ENCODE results near the gene JAK1. TPM values are rescaled to one million over a fixed set of nuclear protein-coding genes. Genes with fewer than 3 reads are reported as not detected.

Gene JAK1
- total RNA-seq = 77.5 and 110 TPM in 2 replicates

DNA sequence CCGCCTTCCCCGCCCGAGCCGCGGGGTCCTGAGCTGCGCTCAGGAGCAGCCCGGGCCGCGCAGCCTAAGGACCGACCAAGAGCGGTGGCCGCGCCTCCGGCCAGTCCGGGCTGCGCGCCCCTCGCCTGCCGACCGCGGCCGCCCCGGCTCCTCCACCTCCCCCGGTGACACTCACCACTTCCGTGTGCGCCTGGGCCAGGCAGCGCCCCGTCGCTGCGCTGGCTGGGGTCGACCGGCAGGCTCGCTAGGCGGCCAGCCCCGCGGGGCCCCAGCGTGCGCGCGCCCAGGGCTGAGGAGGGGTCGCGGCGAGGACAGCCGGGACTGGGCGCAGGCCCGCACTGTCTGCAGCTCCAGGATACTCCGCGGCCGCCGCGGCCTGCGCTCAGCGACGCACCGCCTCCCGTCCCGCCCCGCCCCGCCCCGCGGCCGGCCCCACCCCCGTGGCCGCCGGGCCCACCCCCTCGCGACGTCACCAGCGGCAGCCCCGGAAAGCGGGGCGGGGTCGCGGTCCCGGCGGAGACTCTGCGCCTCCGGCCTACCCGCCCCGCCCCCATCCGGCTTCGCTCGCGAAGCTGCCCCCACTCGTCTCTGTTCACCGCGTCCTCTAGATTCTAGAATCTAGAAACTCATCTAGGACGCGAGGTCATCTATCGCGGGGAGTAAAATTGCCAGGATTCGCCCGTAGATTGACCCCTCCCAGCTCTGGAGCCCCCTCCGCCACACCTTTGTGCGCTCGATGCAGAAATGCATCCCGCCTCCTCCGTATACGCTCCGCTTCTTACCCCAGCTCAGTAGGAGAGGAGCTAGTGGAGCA lies at the start of gene JAK1:
Gene JAK1 (minus strand): TSS at position 392 of the 814 bp plus-strand sequence. CDS start 80,285 bp downstream, outside the sequence.
- DNase-seq (ENCODE audit: low read depth) = no peak
- H3K4me3 ChIP-seq (ENCODE audit: low read depth, low read length) = peak within 1 kb of the TSS; percentile 98
- TF ChIP-seq, protein P1, sequence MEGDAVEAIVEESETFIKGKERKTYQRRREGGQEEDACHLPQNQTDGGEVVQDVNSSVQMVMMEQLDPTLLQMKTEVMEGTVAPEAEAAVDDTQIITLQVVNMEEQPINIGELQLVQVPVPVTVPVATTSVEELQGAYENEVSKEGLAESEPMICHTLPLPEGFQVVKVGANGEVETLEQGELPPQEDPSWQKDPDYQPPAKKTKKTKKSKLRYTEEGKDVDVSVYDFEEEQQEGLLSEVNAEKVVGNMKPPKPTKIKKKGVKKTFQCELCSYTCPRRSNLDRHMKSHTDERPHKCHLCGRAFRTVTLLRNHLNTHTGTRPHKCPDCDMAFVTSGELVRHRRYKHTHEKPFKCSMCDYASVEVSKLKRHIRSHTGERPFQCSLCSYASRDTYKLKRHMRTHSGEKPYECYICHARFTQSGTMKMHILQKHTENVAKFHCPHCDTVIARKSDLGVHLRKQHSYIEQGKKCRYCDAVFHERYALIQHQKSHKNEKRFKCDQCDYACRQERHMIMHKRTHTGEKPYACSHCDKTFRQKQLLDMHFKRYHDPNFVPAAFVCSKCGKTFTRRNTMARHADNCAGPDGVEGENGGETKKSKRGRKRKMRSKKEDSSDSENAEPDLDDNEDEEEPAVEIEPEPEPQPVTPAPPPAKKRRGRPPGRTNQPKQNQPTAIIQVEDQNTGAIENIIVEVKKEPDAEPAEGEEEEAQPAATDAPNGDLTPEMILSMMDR (conservative IDR thresholded peaks at IDR 0.05; ENCODE audit: low read depth, low read length) = no peak

DNA sequence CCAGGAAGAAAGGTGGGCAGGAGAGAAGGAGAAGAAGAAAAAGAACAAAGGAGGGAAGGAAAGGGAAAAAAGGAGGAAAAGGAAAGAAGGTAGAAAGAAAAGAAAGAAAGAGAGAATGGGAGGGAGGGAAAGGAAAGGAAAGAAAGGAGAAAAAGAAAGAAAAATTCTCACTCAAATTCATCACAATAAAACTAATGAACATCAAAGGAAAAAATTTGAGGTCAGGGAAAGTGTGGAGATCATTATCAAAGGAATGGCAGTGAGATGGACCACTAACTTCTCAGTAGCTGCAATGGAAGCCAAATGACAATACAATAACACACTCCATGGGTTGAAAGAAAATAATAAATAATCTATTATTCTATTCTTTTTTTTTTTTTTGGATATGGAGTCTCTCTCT lies 48.0 kb upstream of the JAK1 start:
- TF ChIP-seq, protein P1 (conservative IDR thresholded peaks at IDR 0.05; ENCODE audit: low read depth, low read length) = no peak
- no peak overlapping the region for H3K4me3 ChIP-seq (ENCODE audit: low read depth, low read length)
- no peak for DNase-seq (ENCODE audit: low read depth)

DNA sequence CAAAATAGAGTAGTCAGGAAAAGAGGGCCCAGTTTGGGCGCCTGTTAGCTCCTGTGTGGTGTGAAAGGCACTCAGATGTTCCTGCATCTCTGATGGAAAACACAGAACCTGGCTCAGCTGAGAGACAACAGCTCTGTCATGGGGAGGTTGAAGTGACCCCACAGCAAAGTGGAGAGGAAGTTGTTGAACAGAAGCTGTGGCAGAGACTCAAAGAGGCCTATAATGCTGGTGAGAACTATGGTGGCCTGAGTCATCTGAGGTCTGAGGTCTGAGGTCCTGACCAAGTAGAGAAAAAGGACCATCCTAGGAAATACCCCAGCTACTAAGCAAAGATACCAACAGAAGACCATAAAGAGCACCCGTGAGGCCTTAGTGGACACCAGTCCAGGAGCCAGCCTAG lies 45.6 kb upstream of the JAK1 start:
- no peak for DNase-seq (ENCODE audit: low read depth)
- no peak overlapping the region for H3K4me3 ChIP-seq (ENCODE audit: low read depth, low read length)
- TF ChIP-seq, protein P1 (conservative IDR thresholded peaks at IDR 0.05; ENCODE audit: low read depth, low read length) = no peak

DNA sequence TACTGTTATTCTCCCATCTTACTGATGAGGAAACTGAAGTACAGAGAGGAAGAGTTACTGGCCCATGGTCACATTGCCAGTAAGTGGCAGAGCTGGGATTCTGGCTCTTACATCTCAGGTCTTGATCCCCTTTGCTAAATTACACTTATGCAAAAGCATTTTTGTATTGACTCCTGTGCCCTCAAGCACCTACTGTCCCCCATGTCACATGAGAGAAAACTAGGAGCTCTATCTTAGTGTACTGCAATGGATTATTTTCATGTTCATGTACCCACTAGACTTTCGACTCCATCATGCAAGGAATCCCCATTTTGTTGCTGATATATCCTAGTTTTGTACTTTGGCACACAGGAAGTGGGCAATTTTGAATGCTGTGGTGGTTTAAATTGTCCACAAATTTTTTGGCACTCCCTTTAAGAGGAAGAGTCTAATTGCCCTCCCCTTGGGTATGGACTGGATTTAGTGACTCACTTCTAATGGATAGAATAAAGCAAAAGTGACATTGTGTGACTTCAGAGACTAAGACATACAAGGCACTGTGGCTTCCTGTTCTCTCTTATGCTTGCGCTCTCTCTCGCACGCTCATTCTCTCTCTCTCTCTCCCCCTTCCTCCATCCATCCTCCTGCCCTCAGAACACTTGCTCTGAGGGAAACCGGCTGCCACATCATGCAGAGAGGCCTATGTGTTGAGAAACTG lies 43.5 kb upstream of the JAK1 start:
- DNase-seq (ENCODE audit: low read depth) = no peak
- H3K4me3 ChIP-seq (ENCODE audit: low read depth, low read length) = no peak overlapping the region
- TF ChIP-seq, protein P1 (conservative IDR thresholded peaks at IDR 0.05; ENCODE audit: low read depth, low read length) = no peak

DNA sequence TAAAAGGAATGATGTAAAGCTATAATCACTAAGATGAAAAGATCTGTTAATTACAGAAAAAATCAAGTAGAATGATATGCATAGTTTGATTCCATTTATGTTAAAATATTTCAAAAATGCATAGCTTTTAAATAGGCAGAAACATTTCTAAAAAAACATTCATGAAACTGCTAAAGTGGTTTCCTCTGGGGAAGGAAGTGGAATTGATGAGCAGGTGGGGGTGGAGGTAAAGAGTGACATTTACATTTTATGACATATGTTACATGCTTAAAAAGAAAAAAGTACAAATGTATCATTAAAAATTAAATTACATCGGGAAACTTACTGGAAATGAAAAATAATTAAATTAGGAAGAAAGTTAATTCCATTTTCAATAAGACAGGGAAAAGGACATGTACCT lies 42.8 kb upstream of the JAK1 start:
- H3K4me3 ChIP-seq (ENCODE audit: low read depth, low read length) = no peak overlapping the region
- no peak for DNase-seq (ENCODE audit: low read depth)
- TF ChIP-seq, protein P1 (conservative IDR thresholded peaks at IDR 0.05; ENCODE audit: low read depth, low read length) = no peak

DNA sequence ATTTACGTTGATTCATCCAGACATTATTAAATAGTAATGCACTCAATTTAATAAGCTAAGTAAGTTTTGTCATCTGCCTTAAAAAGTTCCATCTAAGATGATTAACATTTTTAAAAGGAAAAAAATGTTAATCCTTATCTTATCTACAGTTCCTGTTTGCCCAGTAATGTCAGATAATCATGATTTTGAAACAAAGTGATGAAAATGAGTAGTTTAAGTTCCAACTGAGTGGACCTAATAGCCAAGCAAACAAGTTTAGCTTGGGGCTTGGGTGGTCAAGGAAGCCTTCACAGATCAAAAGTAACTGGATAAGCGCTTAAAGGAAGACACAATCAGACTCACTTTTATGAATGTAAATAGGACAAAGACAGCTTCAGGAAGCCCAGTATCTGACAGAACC lies 40.5 kb upstream of the JAK1 start:
- no peak for DNase-seq (ENCODE audit: low read depth)
- TF ChIP-seq, protein P1 (conservative IDR thresholded peaks at IDR 0.05; ENCODE audit: low read depth, low read length) = no peak
- H3K4me3 ChIP-seq (ENCODE audit: low read depth, low read length) = no peak overlapping the region

All from epithelial cell of proximal tubule (primary cell).